Measurements from ENCODE around the gene NMNAT1.

NMNAT1 gene

GRCh38 chr1:9942939-9943788 is at the start of gene NMNAT1, which contains the start of gene LZIC:
NMNAT1 (plus strand) TSS chr1:9943475; CDS start chr1:9972074, 28,599 bp downstream.
LZIC (minus strand) TSS chr1:9943391; CDS start chr1:9936619, 6,772 bp downstream.
- peak within 1 kb of the TSS; percentile 90 for H3K4me3 ChIP-seq (ENCODE audit: low read depth, low read length)
- in situ Hi-C loops (cut with HindIII; ENCODE audit: low pct_ligation_motif_present, low sequenced_read_pairs) = no loop called here
- H3K27me3 ChIP-seq (replicated peaks) = no peaks in the 10 kb centered on the region
- peak within 1 kb of the TSS; percentile 90 for H3K27ac ChIP-seq
- peak; percentile 91 for DNase-seq
- H3K36me3 ChIP-seq (replicated peaks) = no peaks in the 10 kb centered on the region
- no peak for TF ChIP-seq CTCF (IDR thresholded peaks at IDR 0.05; ENCODE audit: low read depth, low read length, missing control alignments)

GRCh38 chr1:9894115-9894514 is 49.2 kb upstream of the NMNAT1 start:
- in situ Hi-C loops (cut with HindIII; ENCODE audit: low pct_ligation_motif_present, low sequenced_read_pairs) = no loop called here
- Histone ChIP-seq H3K27me3 (replicated peaks) (no peaks in the 10 kb centered on the region), H3K4me3 (ENCODE audit: low read depth, low read length) (no peak overlapping the region), H3K36me3 (replicated peaks) (no peaks in the 10 kb centered on the region), H3K27ac (no peak overlapping the region)
- DNase-seq = no peak
- no peak for TF ChIP-seq CTCF (IDR thresholded peaks at IDR 0.05; ENCODE audit: low read depth, low read length, missing control alignments)

GRCh38 chr1:9900142-9901043 is 42.9 kb upstream of the NMNAT1 start:
- no peak for TF ChIP-seq CTCF (IDR thresholded peaks at IDR 0.05; ENCODE audit: low read depth, low read length, missing control alignments)
- H3K36me3 ChIP-seq (replicated peaks) = no peaks in the 10 kb centered on the region
- no peak overlapping the region for H3K4me3 ChIP-seq (ENCODE audit: low read depth, low read length)
- in situ Hi-C loops (cut with HindIII; ENCODE audit: low pct_ligation_motif_present, low sequenced_read_pairs) = no loop called here
- H3K27ac ChIP-seq = no peak overlapping the region
- DNase-seq = no peak
- no peaks in the 10 kb centered on the region for H3K27me3 ChIP-seq (replicated peaks)

- Histone ChIP-seq H3K27me3 (replicated peaks) (no peaks in the 10 kb centered on the region), H3K36me3 (replicated peaks) (no peaks in the 10 kb centered on the region), H3K4me3 (ENCODE audit: low read depth, low read length) (no peak overlapping the region), H3K27ac (no peak overlapping the region)
- TF ChIP-seq CTCF (IDR thresholded peaks at IDR 0.05; ENCODE audit: low read depth, low read length, missing control alignments) = no peak
- in situ Hi-C loops (cut with HindIII; ENCODE audit: low pct_ligation_motif_present, low sequenced_read_pairs) = no loop called here
- no peak for DNase-seq
Observed at GRCh38 chr1:9901148-9902059, 41.9 kb upstream of the NMNAT1 start.

- no peak for DNase-seq
- H3K27ac ChIP-seq = no peak overlapping the region
- no peak for TF ChIP-seq CTCF (IDR thresholded peaks at IDR 0.05; ENCODE audit: low read depth, low read length, missing control alignments)
- in situ Hi-C loops (cut with HindIII; ENCODE audit: low pct_ligation_motif_present, low sequenced_read_pairs) = no loop called here
- no peaks in the 10 kb centered on the region for H3K27me3 ChIP-seq (replicated peaks)
- H3K36me3 ChIP-seq (replicated peaks) = no peaks in the 10 kb centered on the region
- H3K4me3 ChIP-seq (ENCODE audit: low read depth, low read length) = no peak overlapping the region
Observed at GRCh38 chr1:9902060-9902452, 41.2 kb upstream of the NMNAT1 start.

Data from brain microvascular endothelial cell (primary cell).